Mesendoderm (in vitro differentiated cells): Measurements from ENCODE around the gene DPP3.
A peak's percentile ranks its signal among the peaks of the same experiment; 100 is the strongest.

Experiments used
- DNase-seq: peaks from one replicate; pipeline ENCODE4 v3.0.0; 2013
- H2AK5ac ChIP-seq: 2 replicates; pipeline ENCODE4 v1.6.1; 2013; ENCODE audit warnings: low read length, inconsistent platforms
- H2BK120ac ChIP-seq: 2 replicates; pipeline ENCODE4 v1.6.1; 2013; ENCODE audit warnings: low read depth, mild to moderate bottlenecking, low read length, moderate library complexity, mixed read lengths
- H2BK15ac ChIP-seq: replicated peaks from 2 replicates; pipeline ENCODE4 v1.6.1; 2013; ENCODE audit warnings: low read depth, mild to moderate bottlenecking, moderate library complexity
- H2BK5ac ChIP-seq: 2 replicates; pipeline ENCODE4 v1.6.1; 2013; ENCODE audit warnings: low read length, inconsistent platforms
- H3K18ac ChIP-seq: 2 replicates; pipeline ENCODE4 v1.6.1; 2013; ENCODE audit warnings: mild to moderate bottlenecking, low read length, mixed read lengths
- H3K23ac ChIP-seq: one replicate; pipeline ENCODE4 v1.6.1; 2013; ENCODE audit warnings: low read length
- H3K27ac ChIP-seq: 2 replicates; pipeline ENCODE4 v1.5.1; 2013; ENCODE audit warnings: low read depth, mild to moderate bottlenecking, inconsistent platforms, low read length, moderate library complexity
- H3K27me3 ChIP-seq: 2 replicates; pipeline ENCODE4 v1.6.1; 2013; ENCODE audit warnings: low read length, control low read depth, mild to moderate bottlenecking, inconsistent platforms; ENCODE audit not compliant: insufficient read depth, poor library complexity
- H3K36me3 ChIP-seq: 2 replicates; pipeline ENCODE4 v1.6.1; 2013; ENCODE audit warnings: low read length, inconsistent platforms; ENCODE audit not compliant: control insufficient read depth, insufficient read depth
- H3K4ac ChIP-seq: one replicate; pipeline ENCODE4 v1.6.1; 2013; ENCODE audit warnings: low read depth, mild to moderate bottlenecking, low read length, moderate library complexity
- H3K4me1 ChIP-seq: 2 replicates; pipeline ENCODE4 v1.6.1; 2013; ENCODE audit warnings: low read depth, low read length, inconsistent platforms; ENCODE audit not compliant: control insufficient read depth
- H3K4me2 ChIP-seq: 2 replicates; pipeline ENCODE4 v1.6.1; 2013; ENCODE audit warnings: low read length
- H3K4me3 ChIP-seq: 2 replicates; pipeline ENCODE4 v1.5.1; 2013; ENCODE audit warnings: mild to moderate bottlenecking, low read length
- H3K56ac ChIP-seq: one replicate; pipeline ENCODE4 v1.6.1; 2013; ENCODE audit warnings: low read length
- H3K79me1 ChIP-seq: 2 replicates; pipeline ENCODE4 v1.6.1; 2013; ENCODE audit warnings: low read length, inconsistent platforms
- H3K79me2 ChIP-seq: 2 replicates; pipeline ENCODE4 v1.6.1; 2013; ENCODE audit warnings: mild to moderate bottlenecking, low read length; ENCODE audit not compliant: control insufficient read depth, insufficient read depth
- H3K9ac ChIP-seq: 2 replicates; pipeline ENCODE4 v1.6.1; 2013; ENCODE audit warnings: low read length, inconsistent platforms
- H4K5ac ChIP-seq: one replicate; pipeline ENCODE4 v1.6.1; 2013; ENCODE audit warnings: low read length
- H4K8ac ChIP-seq: one replicate; pipeline ENCODE4 v1.6.1; 2013; ENCODE audit warnings: low read depth, mild to moderate bottlenecking, control low read depth, low read length, moderate library complexity
- WGBS: extraction: QIAGEN DNeasy Blood & Tissue Kit; methylation state at CpG from one replicate; pipeline ENCODE4 v1.1.7; 2013; ENCODE audit warnings: low lambda C conversion rate, missing lambda C conversion rate; ENCODE audit not compliant: insufficient coverage; ENCODE audit errors: extremely low coverage; 5-methylcytosine and 5-hydroxymethylcytosine counted together

The DPP3 gene

GRCh38 chr11:66469441-66469840, 10.8 kb upstream of the DPP3 start:
- H2BK120ac ChIP-seq = no peak overlapping the region
- no peak overlapping the region for H2AK5ac ChIP-seq
- no peak for DNase-seq
- H2BK15ac ChIP-seq = no peak overlapping the region
- WGBS = no CpG with 5 or more reads among the region's 1 CpG
- no peak overlapping the region for H3K4me2 ChIP-seq
- H2BK5ac ChIP-seq = no peak overlapping the region
- peak overlapping the region; percentile 43 for H3K56ac ChIP-seq
- H3K27ac ChIP-seq = peak overlapping the region; percentile 24
- no peak overlapping the region for H3K4me3 ChIP-seq
- no peak overlapping the region for H3K4ac ChIP-seq
- no peaks in the 10 kb centered on the region for H3K79me1 ChIP-seq
- no peak overlapping the region for H3K23ac ChIP-seq
- H3K9ac ChIP-seq = peak overlapping the region; percentile 24
- peaks cover 8% of the 10 kb centered on the region for H3K4me1 ChIP-seq
- no peak overlapping the region for H4K5ac ChIP-seq
- no peaks in the 10 kb centered on the region for H3K27me3 ChIP-seq
- no peaks in the 10 kb centered on the region for H3K36me3 ChIP-seq
- H4K8ac ChIP-seq = no peak overlapping the region
- H3K79me2 ChIP-seq = no peaks in the 10 kb centered on the region
- H3K18ac ChIP-seq = no peak overlapping the region

GRCh38 chr11:66470015-66470414, 10.2 kb upstream of the DPP3 start:
- Histone ChIP-seq H4K8ac (no peak overlapping the region), H3K23ac (no peak overlapping the region), H3K27ac (no peak overlapping the region), H3K4me3 (no peak overlapping the region), H3K79me2 (no peaks in the 10 kb centered on the region), H3K4me1 (peaks cover 8% of the 10 kb centered on the region), H2BK15ac (no peak overlapping the region), H2BK120ac (no peak overlapping the region), H3K4ac (no peak overlapping the region), H3K56ac (no peak overlapping the region), H3K18ac (no peak overlapping the region), H3K4me2 (no peak overlapping the region), H4K5ac (no peak overlapping the region), H3K9ac (no peak overlapping the region), H3K27me3 (no peaks in the 10 kb centered on the region), H3K79me1 (no peaks in the 10 kb centered on the region), H3K36me3 (no peaks in the 10 kb centered on the region), H2BK5ac (no peak overlapping the region), H2AK5ac (no peak overlapping the region)
- peak; percentile 81 for DNase-seq
- WGBS = no CpG with 5 or more reads among the region's 3 CpGs

GRCh38 chr11:66471142-66471541, 9.1 kb upstream of the DPP3 start:
- no CpG with 5 or more reads among the region's 16 CpGs for WGBS
- no peak overlapping the region for H2BK120ac ChIP-seq
- H3K36me3 ChIP-seq = no peaks in the 10 kb centered on the region

GRCh38 chr11:66472054-66472453, 8.2 kb upstream of the DPP3 start:
- H2AK5ac ChIP-seq = no peak overlapping the region
- no peak overlapping the region for H3K56ac ChIP-seq
- H3K36me3 ChIP-seq = no peaks in the 10 kb centered on the region
- no peak overlapping the region for H4K8ac ChIP-seq
- H4K5ac ChIP-seq = no peak overlapping the region
- no peak overlapping the region for H3K4me2 ChIP-seq
- no peak for DNase-seq
- H3K9ac ChIP-seq = no peak overlapping the region
- no peak overlapping the region for H2BK120ac ChIP-seq
- H2BK5ac ChIP-seq = no peak overlapping the region
- no CpG with 5 or more reads among the region's 9 CpGs for WGBS
- H3K4me1 ChIP-seq = peaks cover 6% of the 10 kb centered on the region
- no peak overlapping the region for H3K18ac ChIP-seq
- no peak overlapping the region for H3K4me3 ChIP-seq
- no peaks in the 10 kb centered on the region for H3K79me2 ChIP-seq
- no peak overlapping the region for H3K23ac ChIP-seq
- H2BK15ac ChIP-seq = no peak overlapping the region
- no peak overlapping the region for H3K4ac ChIP-seq
- no peaks in the 10 kb centered on the region for H3K79me1 ChIP-seq
- no peaks in the 10 kb centered on the region for H3K27me3 ChIP-seq
- H3K27ac ChIP-seq = no peak overlapping the region

More at GRCh38 chr11:66471142-66471541, 9.1 kb upstream of the DPP3 start:
- Histone ChIP-seq H3K9ac (no peak overlapping the region), H3K18ac (no peak overlapping the region), H3K79me2 (no peaks in the 10 kb centered on the region), H3K27ac (no peak overlapping the region), H3K27me3 (no peaks in the 10 kb centered on the region), H3K23ac (no peak overlapping the region), H2AK5ac (no peak overlapping the region), H3K4me3 (no peak overlapping the region), H3K4me2 (no peak overlapping the region), H3K4ac (no peak overlapping the region), H3K4me1 (peaks cover 6% of the 10 kb centered on the region), H2BK15ac (no peak overlapping the region), H4K8ac (no peak overlapping the region), H2BK5ac (no peak overlapping the region), H3K56ac (no peak overlapping the region), H3K79me1 (no peaks in the 10 kb centered on the region), H4K5ac (no peak overlapping the region)
- no peak for DNase-seq

GRCh38 chr11:66473167-66473566, 7.1 kb upstream of the DPP3 start:
- no peak overlapping the region for H3K23ac ChIP-seq
- no peak overlapping the region for H3K4me2 ChIP-seq
- H3K27me3 ChIP-seq = no peaks in the 10 kb centered on the region
- H2BK15ac ChIP-seq = no peak overlapping the region
- no peak overlapping the region for H3K27ac ChIP-seq
- no CpG with 5 or more reads among the region's 11 CpGs for WGBS
- no peak overlapping the region for H2BK120ac ChIP-seq
- no peaks in the 10 kb centered on the region for H3K36me3 ChIP-seq
- no peak overlapping the region for H4K8ac ChIP-seq
- H3K4me1 ChIP-seq = peaks cover 2% of the 10 kb centered on the region
- no peaks in the 10 kb centered on the region for H3K79me2 ChIP-seq
- H3K4ac ChIP-seq = no peak overlapping the region
- H4K5ac ChIP-seq = no peak overlapping the region
- no peak overlapping the region for H3K56ac ChIP-seq
- no peaks in the 10 kb centered on the region for H3K79me1 ChIP-seq
- no peak for DNase-seq
- no peak overlapping the region for H2BK5ac ChIP-seq
- H3K18ac ChIP-seq = no peak overlapping the region
- no peak overlapping the region for H3K9ac ChIP-seq
- no peak overlapping the region for H3K4me3 ChIP-seq
- H2AK5ac ChIP-seq = no peak overlapping the region
